Measurements from ENCODE around the gene DIAPH3.

The DIAPH3 gene

DNA sequence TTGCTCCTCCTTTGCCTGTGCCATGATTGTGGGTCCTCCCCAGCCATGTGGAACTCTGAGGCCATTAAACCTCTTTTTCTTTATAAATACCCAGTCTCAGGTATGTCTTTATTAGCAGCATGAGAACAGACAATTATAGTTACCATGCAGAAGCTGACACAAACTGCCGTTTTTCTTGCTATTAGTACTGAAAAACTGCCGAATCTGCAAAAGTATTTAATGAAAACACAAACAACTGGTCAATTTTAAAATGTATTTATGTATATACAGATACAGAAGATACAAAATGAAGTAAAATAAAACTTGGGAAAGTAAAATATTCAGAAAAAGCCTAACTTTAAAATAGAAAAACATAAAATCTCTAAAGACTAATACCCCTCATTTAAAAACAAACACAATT, 206.3 kb downstream of the DIAPH3 start:
- no peak for DNase-seq

DNA sequence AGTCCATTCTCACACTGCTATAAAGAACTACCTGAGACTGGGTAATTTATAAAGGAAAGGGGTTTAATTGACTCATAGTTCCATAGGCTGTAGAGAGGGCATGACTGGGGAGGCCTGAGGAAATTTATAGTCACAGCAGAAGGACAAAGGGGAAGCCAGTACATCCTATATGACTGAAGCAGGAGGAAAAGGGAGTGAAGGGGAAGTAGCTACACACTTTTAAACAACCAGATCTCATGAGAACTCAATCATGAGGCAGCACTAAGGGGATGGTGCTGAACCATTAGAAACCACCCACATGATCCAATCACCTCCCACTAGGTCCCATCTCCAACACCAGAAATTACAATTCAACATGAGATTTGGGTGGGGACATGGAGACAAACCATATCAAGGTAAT, 209.1 kb downstream of the DIAPH3 start:
- no peak for DNase-seq

- DNase-seq = no peak
Measured at GRCh38 chr13:59951011-59951410, 212.7 kb downstream of the DIAPH3 start.

- no peak for DNase-seq
Measured at GRCh38 chr13:59950266-59950665, 213.5 kb downstream of the DIAPH3 start.

GRCh38 chr13:59948686-59949085, 215.0 kb downstream of the DIAPH3 start:
- no peak for DNase-seq

DNA sequence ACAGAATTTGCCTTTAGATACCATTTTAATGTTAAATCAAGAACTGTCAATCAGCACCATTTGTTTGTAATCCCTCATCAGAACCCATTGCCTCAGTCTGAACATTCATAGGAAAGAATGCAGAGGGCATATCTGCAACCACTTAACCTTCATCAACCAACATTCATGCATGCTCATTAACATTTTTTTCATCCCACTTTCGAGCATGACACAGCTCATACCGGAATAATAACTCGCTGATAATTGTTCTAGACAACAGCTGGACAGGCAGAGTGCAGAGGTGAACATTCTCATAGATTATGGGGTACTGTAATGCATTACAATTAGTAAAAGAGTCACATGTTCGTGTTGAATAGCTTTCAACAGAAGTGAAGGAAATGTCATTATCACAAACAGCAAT, 216.8 kb downstream of the DIAPH3 start:
- no peak for DNase-seq

- DNase-seq = peak; percentile 26
Measured at GRCh38 chr13:59931621-59932020, 232.1 kb downstream of the DIAPH3 start.

DNA sequence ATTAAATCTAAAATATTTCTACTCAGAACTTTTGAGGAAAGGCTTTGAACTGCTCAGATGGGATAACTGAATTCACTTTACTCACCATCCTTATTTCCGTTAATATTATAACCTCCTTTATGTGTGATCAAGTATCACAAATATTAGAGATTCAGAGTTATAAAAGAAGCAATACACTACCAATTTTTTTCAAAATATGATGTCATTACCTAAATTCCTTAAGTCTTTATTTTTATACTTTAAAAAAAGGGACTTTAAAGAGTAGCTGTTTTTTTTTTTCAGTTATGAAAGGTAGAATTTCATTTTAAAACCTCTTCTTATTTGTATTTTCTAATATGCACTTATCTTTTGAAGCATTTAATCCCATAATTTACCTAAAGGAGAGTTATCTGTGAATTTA, 239.5 kb downstream of the DIAPH3 start:
- no peak for DNase-seq

DNA sequence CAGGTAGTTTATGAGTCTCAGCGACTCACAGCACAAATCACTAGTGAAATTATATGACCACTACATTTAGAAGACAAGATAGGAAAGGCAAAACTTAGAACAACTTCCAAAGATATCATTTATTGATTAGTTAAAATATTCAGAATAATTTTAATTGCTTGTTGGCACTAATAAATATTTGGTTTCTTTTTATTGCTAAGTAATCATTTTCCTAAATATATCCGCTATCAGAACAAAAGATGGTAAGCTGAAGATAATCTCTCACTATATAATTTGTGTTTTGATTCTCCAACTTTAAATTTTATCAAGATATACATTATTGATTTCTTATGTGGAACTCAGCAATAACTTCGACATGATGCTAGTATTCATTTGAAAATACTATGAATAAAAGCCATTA, 248.5 kb downstream of the DIAPH3 start:
- no peak for DNase-seq

DNA sequence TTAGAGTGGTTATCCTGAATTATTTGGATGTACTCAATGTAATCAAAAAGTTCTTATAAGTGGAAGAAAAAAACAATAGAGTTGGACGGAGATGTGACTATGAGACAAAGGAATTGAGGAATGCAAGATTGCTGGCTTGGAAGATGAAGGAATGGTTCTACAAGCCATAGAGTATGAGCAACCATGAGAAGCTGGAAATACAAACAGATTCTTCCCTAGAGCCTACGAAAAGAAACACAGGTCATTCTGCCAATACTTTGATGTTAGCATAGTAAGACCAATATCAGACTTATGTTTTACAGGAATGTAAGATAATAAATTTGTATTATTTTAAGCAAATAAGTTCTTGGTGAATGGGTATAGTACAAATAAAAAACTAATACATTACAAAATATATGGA, 249.2 kb downstream of the DIAPH3 start:
- no peak for DNase-seq

- DNase-seq = peak; percentile 24
Measured at GRCh38 chr13:59906413-59907049, 257.2 kb downstream of the DIAPH3 start.

GRCh38 chr13:59901191-59901590, 262.5 kb downstream of the DIAPH3 start:
- no peak for DNase-seq

- DNase-seq = no peak
Measured at GRCh38 chr13:59898066-59898465, 265.7 kb downstream of the DIAPH3 start.

GRCh38 chr13:59893266-59893665, 270.5 kb downstream of the DIAPH3 start:
- DNase-seq = no peak

DNA sequence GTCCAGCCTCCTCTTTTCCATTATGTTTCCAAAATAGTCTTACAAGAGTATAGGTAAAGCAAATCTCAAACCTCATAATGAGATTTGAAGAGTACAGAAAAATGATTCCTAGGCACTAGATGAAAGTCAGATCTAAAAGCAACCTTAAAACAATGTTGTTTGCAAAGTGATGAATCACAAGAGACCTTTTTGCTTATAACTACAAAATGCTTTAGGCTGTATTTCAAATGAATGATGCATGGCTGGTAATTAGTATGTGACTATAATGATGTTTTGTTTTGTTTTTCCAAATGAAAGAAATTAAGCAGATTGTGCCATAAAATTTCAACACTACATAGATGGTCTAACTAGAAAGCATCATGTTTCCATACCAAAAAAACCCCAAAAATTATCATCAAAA, 272.7 kb downstream of the DIAPH3 start:
- DNase-seq = no peak

GRCh38 chr13:59890054-59890453, 273.7 kb downstream of the DIAPH3 start:
- no peak for DNase-seq

GRCh38 chr13:59888408-59888807, 275.3 kb downstream of the DIAPH3 start:
- DNase-seq = no peak

- DNase-seq = peak; percentile 9
Measured at GRCh38 chr13:59885076-59885475, 278.7 kb downstream of the DIAPH3 start.

- DNase-seq = no peak
Measured at GRCh38 chr13:59883885-59884284, 279.8 kb downstream of the DIAPH3 start.

DNA sequence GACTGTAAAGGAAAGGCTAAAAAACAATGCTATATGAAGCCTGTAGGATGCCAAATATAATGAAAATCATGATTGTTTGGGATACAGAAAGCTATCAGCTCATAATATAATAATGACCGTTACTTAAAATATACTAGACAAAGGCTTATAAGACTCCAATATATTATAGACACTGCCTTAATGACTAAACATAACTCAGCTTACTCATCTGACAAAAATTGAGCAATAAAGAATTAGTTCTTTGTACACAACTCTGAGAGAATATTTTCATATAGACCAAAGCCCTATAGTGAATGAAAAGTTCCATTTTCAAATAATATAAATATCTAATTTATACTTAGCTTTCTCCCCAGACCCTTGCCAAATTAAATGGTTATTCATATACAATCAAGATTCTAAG, 283.3 kb downstream of the DIAPH3 start:
- DNase-seq = no peak

- no peak for DNase-seq
Measured at GRCh38 chr13:59879281-59879680, 284.4 kb downstream of the DIAPH3 start.

GRCh38 chr13:59877933-59878332, 285.8 kb downstream of the DIAPH3 start:
- DNase-seq = no peak

- DNase-seq = no peak
Measured at GRCh38 chr13:59874973-59875372, 288.8 kb downstream of the DIAPH3 start.

- DNase-seq = no peak
Measured at GRCh38 chr13:59873856-59874255, 289.9 kb downstream of the DIAPH3 start.

DNA sequence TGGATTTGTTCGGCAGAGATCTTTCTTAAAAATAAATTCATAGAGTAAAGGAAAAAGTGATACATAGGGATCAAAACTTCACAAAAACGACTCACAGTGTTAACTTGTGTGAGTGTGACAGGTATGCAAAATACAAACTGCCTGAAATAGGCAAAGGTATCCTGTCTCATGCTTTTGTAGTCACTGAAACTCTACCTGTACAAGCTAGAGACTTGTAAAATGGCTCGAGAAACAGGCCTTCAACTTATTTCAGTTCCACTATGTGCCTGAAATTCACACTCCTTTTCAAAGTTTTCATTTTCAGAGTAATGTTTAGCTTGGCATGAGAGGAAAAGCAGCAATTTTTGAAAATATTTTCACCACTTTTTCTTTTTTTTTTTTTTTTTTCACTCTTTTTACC, 290.4 kb downstream of the DIAPH3 start:
- DNase-seq = no peak

GRCh38 chr13:59867867-59868266, 295.9 kb downstream of the DIAPH3 start:
- DNase-seq = no peak

All from NCI-H1092 treated with DMSO at 0.1 percent for 48 hours (cell line).